Neural cell (in vitro differentiated cells): ENCODE measurements around the gene STUM.

Experiments used
- CTCF ChIP-seq: fragments of 450-650 bp; IDR thresholded peaks from 2 replicates; pipeline ENCODE4 v1.5.1; 2014; ENCODE audit warnings: antibody characterized with exemption, mild to moderate bottlenecking, moderate library complexity; ENCODE audit not compliant: poor library complexity, severe bottlenecking
- EZH2 ChIP-seq: fragments of 200-600, 300-800 bp; shearing (Covaris generic), sonication (generic); IDR thresholded peaks from 2 replicates; pipeline ENCODE4 v1.6.1; 2014; ENCODE audit warnings: antibody characterized with exemption, low read length, borderline replicate concordance, mild to moderate bottlenecking; ENCODE audit not compliant: insufficient read depth, poor library complexity, severe bottlenecking
- MXI1 ChIP-seq: fragments of 450-650 bp; conservative IDR thresholded peaks from 2 replicates; pipeline ENCODE4 v1.6.1; 2014; ENCODE audit warnings: antibody characterized with exemption, mild to moderate bottlenecking; ENCODE audit not compliant: poor library complexity, severe bottlenecking
- POLR2AphosphoS5 ChIP-seq: IDR thresholded peaks from 2 replicates; pipeline ENCODE4 v1.6.1; 2012
- RAD21 ChIP-seq: fragments of 450-650 bp; conservative IDR thresholded peaks from 2 replicates; pipeline ENCODE4 v1.6.1; 2014; ENCODE audit warnings: antibody characterized with exemption, mild to moderate bottlenecking, moderate library complexity
- SMC3 ChIP-seq: fragments of 450-650 bp; conservative IDR thresholded peaks from 2 replicates; pipeline ENCODE4 v1.6.1; 2014; ENCODE audit warnings: antibody characterized with exemption, mild to moderate bottlenecking, moderate library complexity; ENCODE audit not compliant: poor library complexity
- TAF1 ChIP-seq: IDR thresholded peaks from 2 replicates; pipeline ENCODE4 v1.6.1; 2012; ENCODE audit warnings: low read depth

- TF ChIP-seq CTCF (no peak), POLR2AphosphoS5 (no peak), EZH2 (no peak), TAF1 (no peak), MXI1 (no peak), SMC3 (no peak), RAD21 (no peak)
These were observed 17.7 kb downstream of the STUM start for GRCh38 chr1:226566234-226566633.
